ENCODE measurements around the gene GZMM.

The GZMM gene

GRCh38 chr19:512547-513365 lies 31.1 kb upstream of the GZMM start:
- DNase-seq (ENCODE audit: low read depth) = no peak

GRCh38 chr19:513368-514165 lies 30.3 kb upstream of the GZMM start:
- no peak for DNase-seq (ENCODE audit: low read depth)

GRCh38 chr19:514166-514663 lies 29.6 kb upstream of the GZMM start:
- no peak for DNase-seq (ENCODE audit: low read depth)

GRCh38 chr19:517721-518597 lies 25.9 kb upstream of the GZMM start:
- DNase-seq (ENCODE audit: low read depth) = no peak

- DNase-seq (ENCODE audit: low read depth) = no peak
These were observed 25.1 kb upstream of the GZMM start for GRCh38 chr19:518598-519231.

- no peak for DNase-seq (ENCODE audit: low read depth)
These were observed 24.4 kb upstream of the GZMM start for GRCh38 chr19:519449-519865.

GRCh38 chr19:522726-523125 lies 21.1 kb upstream of the GZMM start:
- no peak for DNase-seq (ENCODE audit: low read depth)

GRCh38 chr19:524062-524674 lies 19.7 kb upstream of the GZMM start:
- no peak for DNase-seq (ENCODE audit: low read depth)

- no peak for DNase-seq (ENCODE audit: low read depth)
These were observed 18.8 kb upstream of the GZMM start for GRCh38 chr19:525029-525428.

- no peak for DNase-seq (ENCODE audit: low read depth)
These were observed 17.9 kb upstream of the GZMM start for GRCh38 chr19:525857-526419.

- DNase-seq (ENCODE audit: low read depth) = no peak
These were observed 13.5 kb upstream of the GZMM start for GRCh38 chr19:530134-531008.

- DNase-seq (ENCODE audit: low read depth) = no peak
These were observed 12.7 kb upstream of the GZMM start for GRCh38 chr19:531009-531752.

GRCh38 chr19:531753-532560 lies 11.9 kb upstream of the GZMM start, which contains the start of gene CDC34:
Gene CDC34, plus strand, starts transcription at chr19:531760. Its CDS starts 172 bp downstream, at chr19:531932.
- no peak for DNase-seq (ENCODE audit: low read depth)

GRCh38 chr19:532561-533363 lies 11.1 kb upstream of the GZMM start:
- no peak for DNase-seq (ENCODE audit: low read depth)

GRCh38 chr19:533364-534058 lies 10.3 kb upstream of the GZMM start:
- DNase-seq (ENCODE audit: low read depth) = no peak

GRCh38 chr19:534088-534487 lies 9.8 kb upstream of the GZMM start:
- DNase-seq (ENCODE audit: low read depth) = no peak
